ENCODE data around the gene RPP30.
"Not testable (repeated sequence)": the region's sequence is repeated elsewhere in the genome, so short reads cannot be mapped to it uniquely, and the experiment has no call there.

RPP30 gene

GRCh38 chr10:90893190-90893589 is 21.4 kb downstream of the RPP30 start:
- Mint-ChIP-seq H3K36me3 (peaks cover 22% of the 10 kb centered on the region), H3K27ac (no peak overlapping the region), H3K4me3 (no peak overlapping the region)

GRCh38 chr10:90896916-90897315 is 25.1 kb downstream of the RPP30 start:
- Mint-ChIP-seq H3K27ac (peak overlapping the region; percentile 89), H3K4me3 (peak overlapping the region; percentile 38), H3K36me3 (peaks cover 18% of the 10 kb centered on the region), H3K4me1 (peaks cover 38% of the 10 kb centered on the region)
- H3K27me3 Mint-ChIP-seq, H3K9me3 Mint-ChIP-seq: not testable (repeated sequence)

More at GRCh38 chr10:90893190-90893589, 21.4 kb downstream of the RPP30 start:
- H3K9me3 Mint-ChIP-seq = no peaks in the 10 kb centered on the region
- peaks cover 57% of the 10 kb centered on the region for H3K4me1 Mint-ChIP-seq
- H3K27me3 Mint-ChIP-seq = no peaks in the 10 kb centered on the region

- Mint-ChIP-seq H3K36me3 (peaks cover 27% of the 10 kb centered on the region), H3K9me3 (peaks cover 5% of the 10 kb centered on the region), H3K27ac (no peak overlapping the region), H3K4me1 (peaks cover 4% of the 10 kb centered on the region), H3K4me3 (no peak overlapping the region), H3K27me3 (no peaks in the 10 kb centered on the region)
Observed at GRCh38 chr10:90905925-90906324, 34.2 kb downstream of the RPP30 start.

- Mint-ChIP-seq H3K27ac (no peak overlapping the region), H3K27me3 (no peaks in the 10 kb centered on the region), H3K9me3 (peaks cover 5% of the 10 kb centered on the region), H3K4me1 (peaks cover 5% of the 10 kb centered on the region), H3K36me3 (peaks cover 26% of the 10 kb centered on the region), H3K4me3 (no peak overlapping the region)
Observed at GRCh38 chr10:90906596-90906995, 34.8 kb downstream of the RPP30 start.

GRCh38 chr10:90911133-90912051 is 39.6 kb downstream of the RPP30 start:
- Mint-ChIP-seq H3K27ac (peak overlapping the region; percentile 51), H3K27me3 (no peaks in the 10 kb centered on the region), H3K36me3 (peaks cover 12% of the 10 kb centered on the region), H3K4me1 (peaks cover 4% of the 10 kb centered on the region), H3K9me3 (peaks cover 5% of the 10 kb centered on the region), H3K4me3 (no peak overlapping the region)

- Mint-ChIP-seq H3K4me1 (peaks cover 4% of the 10 kb centered on the region), H3K4me3 (no peak overlapping the region), H3K36me3 (peaks cover 10% of the 10 kb centered on the region), H3K9me3 (peaks cover 5% of the 10 kb centered on the region), H3K27ac (no peak overlapping the region), H3K27me3 (no peaks in the 10 kb centered on the region)
Observed at GRCh38 chr10:90912174-90912573, 40.4 kb downstream of the RPP30 start.

- peaks cover 4% of the 10 kb centered on the region for H3K4me1 Mint-ChIP-seq
- peaks cover 6% of the 10 kb centered on the region for H3K36me3 Mint-ChIP-seq
- peaks cover 5% of the 10 kb centered on the region for H3K9me3 Mint-ChIP-seq
- no peaks in the 10 kb centered on the region for H3K27me3 Mint-ChIP-seq
- no peak overlapping the region for H3K27ac Mint-ChIP-seq
- no peak overlapping the region for H3K4me3 Mint-ChIP-seq
Observed at GRCh38 chr10:90912854-90913479, 41.2 kb downstream of the RPP30 start.

GRCh38 chr10:90913774-90914420 is 42.1 kb downstream of the RPP30 start:
- no peak overlapping the region for H3K27ac Mint-ChIP-seq
- H3K36me3 Mint-ChIP-seq = peaks cover 2% of the 10 kb centered on the region
- peaks cover 4% of the 10 kb centered on the region for H3K4me1 Mint-ChIP-seq
- peaks cover under 1% of the 10 kb centered on the region for H3K9me3 Mint-ChIP-seq
- H3K4me3 Mint-ChIP-seq = no peak overlapping the region
- no peaks in the 10 kb centered on the region for H3K27me3 Mint-ChIP-seq

- Mint-ChIP-seq H3K9me3 (no peaks in the 10 kb centered on the region), H3K27me3 (no peaks in the 10 kb centered on the region), H3K36me3 (no peaks in the 10 kb centered on the region), H3K4me1 (peaks cover 4% of the 10 kb centered on the region), H3K4me3 (no peak overlapping the region), H3K27ac (no peak overlapping the region)
Observed at GRCh38 chr10:90914992-90915765, 43.4 kb downstream of the RPP30 start.

GRCh38 chr10:90915766-90916075 is 43.9 kb downstream of the RPP30 start:
- no peak overlapping the region for H3K27ac Mint-ChIP-seq
- H3K27me3 Mint-ChIP-seq = no peaks in the 10 kb centered on the region
- H3K4me3 Mint-ChIP-seq = no peak overlapping the region
- H3K4me1 Mint-ChIP-seq = peaks cover 4% of the 10 kb centered on the region
- no peaks in the 10 kb centered on the region for H3K9me3 Mint-ChIP-seq
- H3K36me3 Mint-ChIP-seq = no peaks in the 10 kb centered on the region

- Mint-ChIP-seq H3K27me3 (no peaks in the 10 kb centered on the region), H3K9me3 (no peaks in the 10 kb centered on the region)
Observed at GRCh38 chr10:90916392-90917237, 44.8 kb downstream of the RPP30 start.

GRCh38 chr10:90917238-90917967 is 45.6 kb downstream of the RPP30 start:
- H3K9me3 Mint-ChIP-seq = no peaks in the 10 kb centered on the region
- no peak overlapping the region for H3K27ac Mint-ChIP-seq
- no peaks in the 10 kb centered on the region for H3K4me1 Mint-ChIP-seq
- H3K27me3 Mint-ChIP-seq = peaks cover 3% of the 10 kb centered on the region
- H3K36me3 Mint-ChIP-seq = no peaks in the 10 kb centered on the region
- H3K4me3 Mint-ChIP-seq = no peak overlapping the region

More at GRCh38 chr10:90916392-90917237, 44.8 kb downstream of the RPP30 start:
- H3K4me1 Mint-ChIP-seq = peaks cover 3% of the 10 kb centered on the region
- no peak overlapping the region for H3K4me3 Mint-ChIP-seq
- H3K27ac Mint-ChIP-seq = no peak overlapping the region
- no peaks in the 10 kb centered on the region for H3K36me3 Mint-ChIP-seq

GRCh38 chr10:90917968-90918318 is 46.2 kb downstream of the RPP30 start:
- Mint-ChIP-seq H3K36me3 (no peaks in the 10 kb centered on the region), H3K27ac (no peak overlapping the region), H3K4me1 (no peaks in the 10 kb centered on the region), H3K9me3 (no peaks in the 10 kb centered on the region), H3K27me3 (peaks cover 3% of the 10 kb centered on the region), H3K4me3 (no peak overlapping the region)

Measured in activated naive CD4-positive, alpha-beta T cell treated with anti-CD3 and anti-CD28 coated beads, Interleukin-2, amount 50 U/mL, for 24 hours (primary cell).